ACHN (cell line): ENCODE results near the gene CCM2.

Experiments used
- DNase-seq: peaks from one replicate; pipeline ENCODE4 v3.0.0-alpha.2; 2015
- in situ Hi-C: cut with HindIII; loops from 2 replicates; pipeline ENCODE4 v1.10.0; 2017; ENCODE audit warnings: low sequenced_read_pairs, low pct_ligation_motif_present, low pct_unique_long_range_greater_than_20kb

The CCM2 gene

DNA sequence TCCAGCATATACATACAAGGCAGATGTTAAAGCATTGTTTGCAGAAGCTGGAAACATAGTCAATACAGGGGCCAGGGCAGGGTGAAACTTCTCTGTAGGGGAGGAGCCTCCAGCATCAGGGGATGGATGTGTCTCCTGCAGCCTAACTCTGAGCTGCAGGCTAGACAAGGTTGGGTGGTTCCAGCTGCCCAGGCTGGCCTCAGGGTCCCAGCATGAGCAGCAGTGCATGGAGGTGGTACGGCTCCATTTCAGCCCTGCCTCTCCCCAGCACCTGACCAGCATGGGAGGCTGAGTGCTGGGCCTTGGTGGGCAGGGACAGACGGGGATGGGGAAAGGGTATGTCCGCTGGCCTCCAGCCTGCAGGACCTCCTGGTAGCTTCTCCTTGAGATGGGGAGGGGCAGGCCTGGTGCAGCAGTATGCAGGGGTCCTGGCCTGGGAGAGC is 118.9 kb downstream of the CCM2 start:
- in situ Hi-C loops, result no loop called here
- DNase-seq, result no peak

DNA sequence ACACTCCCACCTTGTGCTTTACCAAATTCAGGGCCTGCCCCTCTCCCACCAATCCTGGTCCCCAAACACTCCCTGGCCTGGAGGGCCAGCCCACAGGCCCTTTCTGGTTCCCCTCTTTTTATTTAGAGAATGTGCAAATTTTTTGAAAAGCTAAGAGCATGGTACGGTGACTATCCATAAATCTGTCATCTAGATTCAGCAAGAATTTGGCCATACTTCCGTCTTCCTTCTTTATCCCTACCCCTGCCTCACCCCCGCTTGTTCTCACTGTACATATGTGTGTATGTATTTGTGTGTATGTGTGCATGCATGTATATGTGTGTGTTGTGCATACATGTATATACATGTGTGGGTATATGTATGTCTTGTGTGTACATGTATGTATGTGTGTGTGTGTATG is 119.5 kb downstream of the CCM2 start:
- DNase-seq, result no peak
- in situ Hi-C loops, result no loop called here

DNA sequence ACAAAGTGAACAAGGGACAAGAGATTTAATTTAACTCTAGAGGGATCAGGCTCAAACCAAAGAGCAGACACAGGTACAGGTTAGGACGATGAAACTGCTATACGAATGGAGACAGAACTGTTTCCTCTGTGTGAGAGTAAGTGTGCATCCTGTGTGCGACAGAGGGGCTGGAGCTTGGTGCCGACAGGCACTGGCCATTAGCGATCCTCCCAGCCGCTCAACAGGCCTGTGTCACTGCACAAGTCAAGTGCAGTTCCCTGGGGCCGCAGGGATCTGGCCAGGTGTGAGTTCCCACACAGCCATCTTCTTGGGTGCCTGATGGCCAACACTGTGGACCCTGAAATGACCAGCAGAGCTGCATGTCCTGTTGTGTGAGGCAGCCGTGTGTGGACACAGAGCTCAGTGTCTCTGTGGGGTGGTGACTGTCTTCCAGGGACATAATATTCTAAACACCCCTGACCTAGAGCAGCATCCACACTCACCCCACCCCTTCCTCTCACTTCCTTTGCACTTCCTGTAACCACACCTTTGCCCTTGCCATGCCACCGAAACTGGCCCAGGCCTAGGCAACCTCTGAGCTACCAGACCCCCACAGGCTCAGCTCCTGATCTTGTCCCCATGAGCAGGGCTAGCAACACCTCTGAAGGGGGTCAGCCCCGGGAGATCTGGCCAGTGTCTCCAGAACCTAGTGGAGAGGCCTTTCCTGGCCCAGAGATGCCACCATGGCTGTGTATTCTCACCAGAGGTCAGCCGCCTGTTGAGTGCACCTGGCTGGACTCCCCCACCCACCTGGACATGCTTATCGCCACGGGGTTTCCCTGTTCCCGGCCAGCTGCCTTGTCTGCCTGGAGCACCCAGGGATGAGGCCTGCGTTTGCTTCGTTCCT is 123.2 kb downstream of the CCM2 start:
- in situ Hi-C loops, result no loop called here
- no peak for DNase-seq

- DNase-seq, result no peak
- in situ Hi-C loops, result no loop called here
These were observed 124.1 kb downstream of the CCM2 start for GRCh38 chr7:45123913-45124710.

- in situ Hi-C loops, result no loop called here
- DNase-seq, result no peak
These were observed 125.3 kb downstream of the CCM2 start for GRCh38 chr7:45125193-45125904.
